Spleen (tissue), 11 donors: ENCODE data around the gene ERBB4. TPM values are rescaled to one million over a fixed set of nuclear protein-coding genes. Genes with fewer than 3 reads are reported as not detected.

ENCODE experiments used
- DNase-seq: peaks from one replicate; pipeline ENCODE4 v3.0.0-alpha.2; 2020
- H3K27ac ChIP-seq, 8 donors: fragments of 200-600 bp; sonication (generic) in 7 of 8; 1 replicate in 4 of 8; 2 replicates in 4 of 8; pipeline versions ENCODE4 v1.5.0 to v1.8.0; 2016 to 2021; ENCODE audit warnings: inconsistent platforms in 4 of 8, mild to moderate bottlenecking in 4 of 8, moderate library complexity in 1 of 8
- H3K27me3 ChIP-seq, 7 donors: fragments of 200-600 bp; sonication (generic) in 6 of 7; replicated peaks in 1 of 7; 1 replicate in 4 of 7; 2 replicates in 3 of 7; pipeline versions ENCODE4 v1.5.0 to v1.8.0; 2016 to 2021; ENCODE audit warnings: inconsistent platforms in 3 of 7, mild to moderate bottlenecking in 1 of 7
- H3K36me3 ChIP-seq, 6 donors: fragments of 200-600 bp; sonication (generic) in 5 of 6; 1 replicate in 4 of 6; 2 replicates in 2 of 6; pipeline versions ENCODE4 v1.5.0 to v1.8.0; 2016 to 2021; ENCODE audit warnings: inconsistent platforms in 2 of 6
- H3K4me1 ChIP-seq, 6 donors: fragments of 200-600 bp; sonication (generic) in 5 of 6; 1 replicate in 3 of 6; 2 replicates in 3 of 6; pipeline versions ENCODE4 v1.5.0 to v1.8.0; 2016 to 2021; ENCODE audit warnings: inconsistent platforms in 3 of 6
- H3K4me3 ChIP-seq, 8 donors: fragments of 200-600 bp; sonication (generic) in 7 of 8; 1 replicate in 4 of 8; 2 replicates in 4 of 8; pipeline versions ENCODE4 v1.5.0 to v1.8.0; 2016 to 2021; ENCODE audit warnings: inconsistent platforms in 4 of 8, mild to moderate bottlenecking in 4 of 8, moderate library complexity in 2 of 8
- H3K9me3 ChIP-seq, 8 donors: fragments of 200-600 bp; sonication (generic) in 7 of 8; 1 replicate in 4 of 8; 2 replicates in 4 of 8; pipeline versions ENCODE4 v1.5.0 to v1.8.0; 2016 to 2021; ENCODE audit warnings: inconsistent platforms in 4 of 8
- POLR2A ChIP-seq, 3 donors: fragments of 450-650 bp; IDR thresholded peaks; one replicate each; pipeline ENCODE4 v1.5.1; 2017; ENCODE audit warnings: antibody characterized with exemption in 3 of 3, mild to moderate bottlenecking in 1 of 3
- POLR2AphosphoS5 ChIP-seq, 3 donors: sonication (generic); formaldehyde crosslinking; IDR thresholded peaks; one replicate each; pipeline ENCODE4 v1.5.1; 2017; ENCODE audit warnings: antibody characterized with exemption in 3 of 3
- WGBS, 5 donors: extraction: QIAGEN DNeasy Blood & Tissue Kit in 3 of 5; methylation state at CpG; one replicate each; pipeline versions ENCODE4 v1.1.5 to v1.1.7; 2013 to 2018; 5-methylcytosine and 5-hydroxymethylcytosine counted together
- intact Hi-C: fragments of 100-400 bp; cut with DNase I; formaldehyde crosslinking; loops from one replicate; pipeline ENCODE4 v1.15.0; 2023; ENCODE audit warnings: low total_unique reads
- polyA plus RNA-seq, 3 donors: library from polyadenylated mRNA; stranded (reverse); fragments of 200-250 nt; gene quantifications; one replicate each; pipeline ENCODE4 v1.2.1, GENCODE V29; 2013
- total RNA-seq, 7 donors: library from RNA; depleted of rRNA in 3 of 7; stranded (reverse); fragments of >200 nt in 3 of 7; fragmentation: NEBNext Ultra II Directional in 4 of 7; extraction: Animal tissue kit (Norgen Biotek cat#: 25700) in 4 of 7; gene quantifications; one replicate each; pipeline versions ENCODE4 v1.1.0 to v1.2.1, GENCODE V29; 2016 to 2021
- TF ChIP-seq, protein P1 (sequence below), 11 experiments: fragments of 200-600 bp in 7 of 11; fragments of 450-650 bp in 4 of 11; sonication (generic) in 4 of 11; IDR thresholded peaks in 8 of 11; conservative IDR thresholded peaks in 3 of 11; 1 replicate in 7 of 11; 2 replicates in 4 of 11; pipeline versions ENCODE4 v1.4.0 to v1.8.0; 2016 to 2021; ENCODE audit warnings: antibody characterized with exemption in 11 of 11, inconsistent platforms in 4 of 11, mild to moderate bottlenecking in 1 of 11
- donor health status: healthy with polysubstance abuse.
- donor health status: DM: no; HTN: no; CAD: no; lungs with moderate emphysema.
- donor health status: DM: no; HTN: no; CAD: no.
- donor health status: Bipolar disorder and iron deficiency.
- donor health status: healthy.
- donor health status: DM: no; HTN: no; CAD: no.
- donor health status: DM: yes; HTN: yes; CAD: no.

Gene ERBB4
- total and polyA plus RNA-seq, 10 donors, result under 0.01 to 1.4 (median 0.35) TPM

DNA sequence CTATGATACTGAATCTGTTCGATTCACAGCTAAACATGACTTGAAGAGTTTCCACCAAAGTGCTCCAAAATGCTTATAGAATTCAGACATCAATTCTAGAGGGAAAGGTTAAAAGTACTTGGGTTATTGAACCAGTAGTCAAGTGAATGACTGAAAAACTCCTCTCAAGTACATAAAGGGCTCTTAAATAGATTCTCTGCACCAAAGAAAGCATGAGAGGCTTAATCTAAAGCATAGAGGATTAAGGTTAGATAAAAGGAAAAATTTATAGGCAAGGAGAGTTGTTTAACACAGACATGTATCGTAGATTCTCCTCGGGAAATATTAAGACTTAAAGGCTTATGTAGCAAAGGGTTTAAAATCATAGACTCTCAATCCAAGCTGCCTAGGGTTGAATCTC, 701.4 kb downstream of the ERBB4 start:
- intact Hi-C loops, result no loop called here
- TF ChIP-seq POLR2AphosphoS5 (IDR thresholded peaks at IDR 0.05) (no peak), POLR2A (IDR thresholded peaks at IDR 0.05) (no peak)
- TF ChIP-seq, protein P1, sequence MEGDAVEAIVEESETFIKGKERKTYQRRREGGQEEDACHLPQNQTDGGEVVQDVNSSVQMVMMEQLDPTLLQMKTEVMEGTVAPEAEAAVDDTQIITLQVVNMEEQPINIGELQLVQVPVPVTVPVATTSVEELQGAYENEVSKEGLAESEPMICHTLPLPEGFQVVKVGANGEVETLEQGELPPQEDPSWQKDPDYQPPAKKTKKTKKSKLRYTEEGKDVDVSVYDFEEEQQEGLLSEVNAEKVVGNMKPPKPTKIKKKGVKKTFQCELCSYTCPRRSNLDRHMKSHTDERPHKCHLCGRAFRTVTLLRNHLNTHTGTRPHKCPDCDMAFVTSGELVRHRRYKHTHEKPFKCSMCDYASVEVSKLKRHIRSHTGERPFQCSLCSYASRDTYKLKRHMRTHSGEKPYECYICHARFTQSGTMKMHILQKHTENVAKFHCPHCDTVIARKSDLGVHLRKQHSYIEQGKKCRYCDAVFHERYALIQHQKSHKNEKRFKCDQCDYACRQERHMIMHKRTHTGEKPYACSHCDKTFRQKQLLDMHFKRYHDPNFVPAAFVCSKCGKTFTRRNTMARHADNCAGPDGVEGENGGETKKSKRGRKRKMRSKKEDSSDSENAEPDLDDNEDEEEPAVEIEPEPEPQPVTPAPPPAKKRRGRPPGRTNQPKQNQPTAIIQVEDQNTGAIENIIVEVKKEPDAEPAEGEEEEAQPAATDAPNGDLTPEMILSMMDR (IDR thresholded peaks at IDR 0.05 in 8 of 11, conservative IDR thresholded peaks at IDR 0.05 in 3 of 11), result no peak
- no peaks in the 10 kb centered on the region for H3K36me3 ChIP-seq
- no peaks in the 10 kb centered on the region for H3K9me3 ChIP-seq
- no peaks in the 10 kb centered on the region for H3K27me3 ChIP-seq
- no peak overlapping the region for H3K27ac ChIP-seq
- DNase-seq, result no peak
- no peaks in the 10 kb centered on the region for H3K4me1 ChIP-seq
- no peak overlapping the region for H3K4me3 ChIP-seq
- WGBS, 5 donors, result 75 to 90% (median 82%) methylated on average over 3 of the region's 3 CpGs

DNA sequence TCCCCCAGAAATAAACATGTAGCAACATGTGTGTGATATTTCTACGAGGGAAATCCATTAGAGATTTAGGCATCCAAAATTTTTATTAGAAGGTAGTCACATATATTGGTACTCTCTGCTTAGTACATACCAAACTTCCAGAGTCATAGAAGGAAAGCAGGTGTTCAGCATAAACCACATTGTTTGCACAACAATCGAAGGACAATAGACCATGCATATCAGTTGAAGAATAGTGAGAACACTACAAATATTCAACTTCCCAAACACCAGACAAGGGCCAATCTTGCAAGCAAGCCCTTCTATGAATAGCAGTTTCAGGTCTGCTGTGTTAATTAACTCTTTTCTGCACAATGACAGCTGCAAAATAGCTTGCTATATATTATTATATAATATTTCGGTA, 702.2 kb downstream of the ERBB4 start:
- TF ChIP-seq POLR2A (IDR thresholded peaks at IDR 0.05), result no peak
- TF ChIP-seq, protein P1 (IDR thresholded peaks at IDR 0.05 in 8 of 11, conservative IDR thresholded peaks at IDR 0.05 in 3 of 11), result no peak
- no peak for TF ChIP-seq POLR2AphosphoS5 (IDR thresholded peaks at IDR 0.05)
- Histone ChIP-seq H3K36me3 (no peaks in the 10 kb centered on the region), H3K27me3 (no peaks in the 10 kb centered on the region), H3K4me3 (no peak overlapping the region), H3K27ac (no peak overlapping the region), H3K9me3 (no peaks in the 10 kb centered on the region), H3K4me1 (no peaks in the 10 kb centered on the region)
- intact Hi-C loops, result no loop called here
- DNase-seq, result no peak
- WGBS, 5 donors, result 43 to 71% (median 65%) methylated on average over 3 of the region's 3 CpGs

DNA sequence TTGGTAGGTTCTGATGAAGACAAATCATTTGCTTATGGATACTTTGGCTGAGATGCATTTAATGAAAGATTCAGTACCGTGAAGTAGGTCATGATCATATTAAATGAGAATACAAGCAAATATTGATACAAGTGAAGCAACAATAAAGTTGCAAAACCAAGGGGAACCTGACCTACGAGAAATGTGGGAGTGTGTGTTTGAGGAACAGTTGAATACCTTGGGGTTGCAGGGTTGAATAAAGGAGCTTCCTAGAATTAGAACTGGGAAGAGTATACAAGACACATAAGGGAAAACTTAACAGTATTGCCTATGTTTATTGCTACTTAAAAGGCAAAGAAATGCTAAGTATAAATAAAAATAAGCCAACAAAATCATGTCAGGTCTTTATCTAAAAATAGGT, 702.9 kb downstream of the ERBB4 start:
- TF ChIP-seq, protein P1 (IDR thresholded peaks at IDR 0.05 in 8 of 11, conservative IDR thresholded peaks at IDR 0.05 in 3 of 11), result no peak
- TF ChIP-seq POLR2A (IDR thresholded peaks at IDR 0.05) (no peak), POLR2AphosphoS5 (IDR thresholded peaks at IDR 0.05) (no peak)
- intact Hi-C loops, result no loop called here
- WGBS, 5 donors, result 67 to 86% (median 73%) methylated on average over 2 of the region's 2 CpGs

DNA sequence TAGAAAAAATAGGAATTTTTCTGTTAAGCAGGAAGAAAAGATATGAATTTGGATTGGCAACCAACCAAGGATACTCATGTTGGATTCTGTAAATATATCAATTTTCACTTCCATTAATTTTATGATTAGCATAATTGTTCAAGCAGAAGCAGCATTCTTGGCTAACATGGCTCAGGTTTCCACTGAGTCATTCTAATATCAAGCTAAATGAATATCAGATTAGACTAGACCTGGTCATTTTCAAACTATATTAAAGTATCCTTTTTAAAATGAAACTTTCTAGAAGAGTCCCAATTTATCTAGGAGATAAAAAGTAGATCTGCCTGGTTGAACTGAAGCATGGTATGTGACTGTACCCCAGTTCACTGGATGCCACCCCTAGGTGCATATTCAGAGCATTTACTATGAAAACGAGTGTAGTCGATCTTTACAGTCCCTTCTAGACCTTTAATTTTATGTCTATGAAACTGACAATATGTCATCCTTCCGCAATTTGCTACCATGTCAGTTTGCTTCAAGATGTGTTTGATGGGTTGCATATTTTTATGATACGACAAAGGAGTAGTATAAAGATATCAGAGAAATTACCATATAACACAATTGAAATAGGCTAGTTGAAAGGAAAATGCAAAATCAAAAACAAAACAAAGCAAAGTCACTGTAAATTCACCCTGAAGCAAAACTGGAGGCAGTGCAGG, 704.9 kb downstream of the ERBB4 start:
- Histone ChIP-seq H3K27ac (no peak overlapping the region), H3K9me3 (no peaks in the 10 kb centered on the region), H3K27me3 (no peaks in the 10 kb centered on the region), H3K36me3 (no peaks in the 10 kb centered on the region), H3K4me3 (no peak overlapping the region), H3K4me1 (no peaks in the 10 kb centered on the region)
- 75 to 88% (median 84%) methylated on average over 4 of the region's 4 CpGs for WGBS, 5 donors
- no peak for DNase-seq
- intact Hi-C loops, result no loop called here
- TF ChIP-seq POLR2AphosphoS5 (IDR thresholded peaks at IDR 0.05), result no peak
- TF ChIP-seq POLR2A (IDR thresholded peaks at IDR 0.05), result no peak
- TF ChIP-seq, protein P1 (IDR thresholded peaks at IDR 0.05 in 8 of 11, conservative IDR thresholded peaks at IDR 0.05 in 3 of 11), result no peak

More for the DNA sequence above, 702.9 kb downstream of the ERBB4 start:
- H3K4me3 ChIP-seq, result no peak overlapping the region
- no peaks in the 10 kb centered on the region for H3K27me3 ChIP-seq
- no peak for DNase-seq
- H3K9me3 ChIP-seq, result no peaks in the 10 kb centered on the region
- H3K4me1 ChIP-seq, result no peaks in the 10 kb centered on the region
- no peak overlapping the region for H3K27ac ChIP-seq
- H3K36me3 ChIP-seq, result no peaks in the 10 kb centered on the region
